ENCODE measurements around the gene TICAM2. TPM values are rescaled to one million over a fixed set of nuclear protein-coding genes. Genes with fewer than 3 reads are reported as not detected.
"Not testable (repeated sequence)": the region's sequence is repeated elsewhere in the genome, so short reads cannot be mapped to it uniquely, and the experiment has no call there.

TICAM2 gene
- total RNA-seq: 1 to 10 TPM in 2 of 3 donors, under 1 TPM in 1; 0.98 to 1.6 (median 1.5) TPM

GRCh38 chr5:115601701-115602590 is at the start of gene TICAM2:
TSS of gene TICAM2 (minus strand) at chr5:115602479. CDS start at chr5:115581256, 21,223 bp downstream.
- DNase-seq (ENCODE audit: low spot score in 2 of 2): peak; percentile 29 to 52
- Histone ChIP-seq H3K9me3 (no peaks in the 10 kb centered on the region), H3K27ac (peak within 1 kb of the TSS; percentile 86 to 93), H3K36me3 (no peaks in the 10 kb centered on the region), H3K4me3 (peak within 1 kb of the TSS; percentile 86 to 92 (median 91)), H3K27me3 (no peaks in the 10 kb centered on the region), H3K4me1 (no peaks in the 10 kb centered on the region)
- intact Hi-C loops (cut with DNase I; ENCODE audit: low total_unique reads): no loop called here
- TF ChIP-seq POLR2AphosphoS5 (IDR thresholded peaks at IDR 0.05) (peak; percentile 14 to 39 (median 35)), POLR2A (IDR thresholded peaks at IDR 0.05) (no peak), CTCF (IDR thresholded peaks at IDR 0.05) (peak in 1 of 3 donors; percentile 7)

GRCh38 chr5:115649541-115649940 is 47.3 kb upstream of the TICAM2 start:
- DNase-seq (ENCODE audit: low spot score in 2 of 2): no peak
- H3K4me1 ChIP-seq: no peaks in the 10 kb centered on the region
- H3K36me3 ChIP-seq: no peaks in the 10 kb centered on the region
- H3K27me3 ChIP-seq: no peaks in the 10 kb centered on the region
- intact Hi-C loops (cut with DNase I; ENCODE audit: low total_unique reads): no loop called here
- H3K4me3 ChIP-seq: no peak overlapping the region
- TF ChIP-seq POLR2AphosphoS5 (IDR thresholded peaks at IDR 0.05) (no peak), POLR2A (IDR thresholded peaks at IDR 0.05) (no peak), CTCF (IDR thresholded peaks at IDR 0.05) (no peak)
- no peaks in the 10 kb centered on the region for H3K9me3 ChIP-seq
- no peak overlapping the region for H3K27ac ChIP-seq

- Histone ChIP-seq H3K9me3 (no peaks in the 10 kb centered on the region), H3K4me3 (no peak overlapping the region), H3K27ac (no peak overlapping the region), H3K4me1 (no peaks in the 10 kb centered on the region), H3K27me3 (no peaks in the 10 kb centered on the region), H3K36me3 (no peaks in the 10 kb centered on the region)
- intact Hi-C loops (cut with DNase I; ENCODE audit: low total_unique reads): no loop called here
- no peak for DNase-seq (ENCODE audit: low spot score in 2 of 2)
- no peak for TF ChIP-seq POLR2AphosphoS5 (IDR thresholded peaks at IDR 0.05)
- no peak for TF ChIP-seq POLR2A (IDR thresholded peaks at IDR 0.05)
- TF ChIP-seq CTCF (IDR thresholded peaks at IDR 0.05): no peak
These were observed 45.8 kb upstream of the TICAM2 start for GRCh38 chr5:115648056-115648455.

GRCh38 chr5:115645386-115645785 is 43.1 kb upstream of the TICAM2 start:
- H3K36me3 ChIP-seq; H3K27ac ChIP-seq; H3K4me3 ChIP-seq; H3K9me3 ChIP-seq; intact Hi-C loops (cut with DNase I; ENCODE audit: low total_unique reads); H3K27me3 ChIP-seq; H3K4me1 ChIP-seq; DNase-seq (ENCODE audit: low spot score in 2 of 2): not testable (repeated sequence)

GRCh38 chr5:115644046-115644445 is 41.8 kb upstream of the TICAM2 start:
- no peaks in the 10 kb centered on the region for H3K4me1 ChIP-seq
- intact Hi-C loops (cut with DNase I; ENCODE audit: low total_unique reads): no loop called here
- H3K27ac ChIP-seq: no peak overlapping the region

More at GRCh38 chr5:115644046-115644445, 41.8 kb upstream of the TICAM2 start:
- no peaks in the 10 kb centered on the region for H3K36me3 ChIP-seq
- TF ChIP-seq POLR2A (IDR thresholded peaks at IDR 0.05): no peak
- TF ChIP-seq CTCF (IDR thresholded peaks at IDR 0.05): no peak
- no peak for TF ChIP-seq POLR2AphosphoS5 (IDR thresholded peaks at IDR 0.05)
- no peak for DNase-seq (ENCODE audit: low spot score in 2 of 2)
- H3K27me3 ChIP-seq: no peaks in the 10 kb centered on the region
- no peaks in the 10 kb centered on the region for H3K9me3 ChIP-seq
- no peak overlapping the region for H3K4me3 ChIP-seq

Measured in breast epithelium (tissue), 4 donors.